ENCODE data around the gene HSPA4.

HSPA4 gene

DNA sequence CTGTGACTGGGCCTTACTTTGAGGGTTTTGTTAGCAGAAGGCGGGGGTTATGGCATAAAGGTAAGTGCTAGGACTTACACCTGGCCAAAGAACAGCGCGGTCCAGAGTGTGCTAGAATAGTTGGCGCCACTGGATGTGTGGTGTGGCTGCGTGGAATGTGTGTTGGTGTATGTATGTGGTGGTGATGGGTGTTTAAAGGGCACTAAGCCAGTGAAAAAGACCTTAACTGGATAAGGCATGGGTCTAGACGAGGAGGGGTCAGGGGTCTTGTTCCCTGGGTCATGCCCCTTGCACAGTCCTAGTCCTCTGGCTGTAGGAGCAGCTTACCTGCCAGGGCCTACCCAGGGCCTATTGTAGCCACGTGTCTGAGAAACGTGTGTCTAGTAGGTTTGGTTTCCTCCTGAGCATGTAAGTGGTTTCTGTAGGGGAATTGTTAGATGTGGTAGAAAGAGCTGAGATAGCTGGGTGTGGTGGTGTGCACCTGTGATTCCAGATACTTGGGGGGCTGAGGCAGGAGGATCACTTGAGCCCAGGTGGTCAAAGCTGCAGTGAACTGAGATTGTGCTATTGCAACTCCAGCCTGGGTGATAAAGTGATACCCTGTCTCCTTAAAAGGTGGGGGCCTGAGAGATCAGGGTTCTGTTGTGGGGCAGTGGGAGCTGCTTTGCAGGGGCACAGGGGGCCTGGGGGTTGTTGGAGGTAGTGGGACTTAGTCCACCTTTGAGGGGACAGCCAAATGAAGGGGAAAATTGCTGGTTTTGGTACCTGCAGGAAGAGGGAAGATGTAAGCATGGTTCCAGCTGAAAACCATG is 55.2 kb downstream of the HSPA4 start:
- no peak for DNase-seq

DNA sequence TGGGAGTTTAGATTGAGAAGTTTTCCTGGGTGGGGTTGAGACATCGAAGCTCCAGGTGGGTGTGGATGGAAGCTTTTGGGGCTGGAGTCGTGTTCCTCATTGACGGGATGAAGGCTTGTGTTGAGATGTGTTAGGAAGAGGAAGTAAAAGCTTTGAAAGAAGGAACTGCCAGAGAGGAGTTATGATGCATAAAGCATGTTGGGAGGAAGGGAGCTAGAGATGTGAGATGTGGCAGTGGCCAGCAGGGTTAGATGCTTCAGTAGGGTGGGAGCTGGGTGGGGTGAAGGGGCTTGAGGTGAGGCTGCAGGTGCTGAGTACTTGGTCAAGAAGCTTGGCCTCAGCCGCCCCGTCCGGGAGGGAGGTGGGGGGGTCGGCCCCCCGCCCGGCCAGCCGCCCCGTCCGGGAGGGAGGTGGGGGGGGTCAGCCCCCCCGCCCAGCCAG is 56.7 kb downstream of the HSPA4 start:
- peak; percentile 64 to 76 (median 73) for DNase-seq

DNA sequence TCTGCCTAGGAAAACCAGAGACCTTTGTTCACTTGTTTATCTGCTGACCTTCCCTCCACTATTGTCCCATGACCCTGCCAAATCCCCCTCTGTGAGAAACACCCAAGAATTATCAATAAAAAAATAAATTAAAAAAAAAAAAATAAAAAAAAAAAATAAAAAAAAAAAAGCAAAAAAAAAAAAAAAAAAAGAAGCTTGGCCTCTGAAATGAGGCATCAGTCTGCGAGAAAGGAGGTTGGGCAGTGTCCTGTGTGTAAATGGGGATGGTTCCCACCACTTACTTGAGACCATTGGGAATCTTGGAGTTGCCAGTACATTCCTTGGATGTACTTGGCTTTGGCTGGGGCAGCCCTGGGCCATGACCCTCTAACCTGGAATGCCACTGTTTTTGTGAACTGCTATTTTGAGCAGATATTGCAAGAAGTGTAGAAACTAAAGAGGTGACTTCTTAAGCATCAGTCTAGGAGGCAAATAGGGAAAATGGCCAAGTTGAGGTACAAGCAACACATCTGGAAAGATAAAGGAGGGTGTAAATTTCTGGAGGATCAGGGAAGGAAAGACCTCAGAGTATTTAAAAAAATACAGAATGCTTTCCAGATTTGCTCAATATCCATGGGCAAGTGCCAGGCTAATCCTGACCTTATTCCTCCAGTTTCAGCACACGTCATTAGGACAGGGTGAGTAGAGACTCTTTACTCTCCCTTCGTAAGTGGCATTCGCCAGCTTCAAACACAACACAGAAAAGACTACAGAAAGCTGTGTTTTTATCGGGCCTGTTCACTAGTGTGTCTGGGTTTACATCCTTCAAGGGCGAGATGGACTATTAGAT is 58.1 kb downstream of the HSPA4 start:
- no peak for DNase-seq

DNA sequence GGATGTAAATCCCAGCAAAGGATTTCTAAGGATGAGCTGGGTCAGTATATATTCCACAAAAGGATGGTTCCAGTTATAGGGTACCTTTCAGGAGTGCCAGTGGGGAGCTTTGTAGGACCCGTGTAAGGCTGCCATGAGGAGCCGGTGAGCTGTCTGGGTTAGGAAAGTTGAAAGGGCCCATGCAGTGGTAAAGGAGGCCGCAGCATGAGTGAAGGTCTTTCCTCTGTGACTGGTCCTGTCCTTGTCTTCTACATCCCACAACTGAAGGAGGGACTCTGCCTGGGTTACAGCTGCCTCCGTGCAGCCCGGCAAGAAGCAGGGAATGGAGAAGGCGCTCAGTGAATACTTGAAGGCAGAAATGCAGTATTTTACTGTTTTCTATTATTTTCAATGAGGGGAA is 58.9 kb downstream of the HSPA4 start:
- no peak for DNase-seq

DNA sequence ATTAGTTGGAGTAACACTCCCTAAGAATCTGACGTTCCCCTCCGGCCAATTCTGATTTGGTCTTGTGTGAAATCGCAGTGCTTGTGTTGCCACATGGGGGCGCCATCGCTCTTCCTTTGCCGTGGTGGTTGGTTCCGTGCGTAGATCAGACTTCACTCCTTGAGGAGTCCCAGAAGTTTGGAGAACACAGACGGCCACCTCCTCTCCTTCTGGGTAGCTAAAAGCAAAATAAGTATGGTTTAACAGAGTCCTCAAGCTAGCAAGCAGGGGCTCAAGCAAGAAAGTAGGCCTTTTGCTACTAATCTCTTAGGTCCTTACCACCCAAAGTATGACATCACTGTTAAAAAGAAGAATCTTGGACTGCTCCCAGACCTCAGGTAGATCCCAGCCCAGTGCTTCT is 59.5 kb downstream of the HSPA4 start:
- peak; percentile 85 to 91 (median 90) for DNase-seq

DNA sequence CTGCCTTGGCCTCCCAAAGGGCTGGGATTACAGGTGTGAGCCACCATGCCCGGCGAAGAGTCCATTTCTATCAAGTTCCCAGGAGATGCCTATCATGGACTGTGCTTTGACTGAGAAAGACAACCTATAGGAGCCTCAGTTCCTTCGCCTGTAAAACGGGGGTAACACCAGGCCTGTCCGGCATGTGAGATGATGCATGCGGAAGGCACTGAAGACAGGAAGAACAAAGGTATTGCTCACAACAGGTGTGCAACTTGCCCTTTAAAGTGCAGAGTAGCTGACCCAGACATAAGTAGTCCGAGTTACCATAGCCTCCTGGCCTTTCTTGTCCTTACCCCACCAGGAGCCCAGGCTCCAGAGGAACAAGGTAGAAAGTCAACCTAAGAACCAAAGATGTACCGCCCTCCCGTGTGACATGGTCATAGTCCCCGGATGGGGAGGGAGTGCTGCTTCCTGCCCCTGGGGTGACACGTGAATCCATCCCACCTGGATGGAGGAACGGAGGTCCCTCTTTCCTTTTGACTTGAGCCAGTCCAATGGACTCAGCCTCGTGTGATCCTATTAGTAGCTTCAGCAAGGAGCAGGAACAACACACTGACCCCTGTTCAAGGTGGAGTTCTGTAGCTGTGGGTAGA is 60.3 kb downstream of the HSPA4 start:
- DNase-seq: no peak

DNA sequence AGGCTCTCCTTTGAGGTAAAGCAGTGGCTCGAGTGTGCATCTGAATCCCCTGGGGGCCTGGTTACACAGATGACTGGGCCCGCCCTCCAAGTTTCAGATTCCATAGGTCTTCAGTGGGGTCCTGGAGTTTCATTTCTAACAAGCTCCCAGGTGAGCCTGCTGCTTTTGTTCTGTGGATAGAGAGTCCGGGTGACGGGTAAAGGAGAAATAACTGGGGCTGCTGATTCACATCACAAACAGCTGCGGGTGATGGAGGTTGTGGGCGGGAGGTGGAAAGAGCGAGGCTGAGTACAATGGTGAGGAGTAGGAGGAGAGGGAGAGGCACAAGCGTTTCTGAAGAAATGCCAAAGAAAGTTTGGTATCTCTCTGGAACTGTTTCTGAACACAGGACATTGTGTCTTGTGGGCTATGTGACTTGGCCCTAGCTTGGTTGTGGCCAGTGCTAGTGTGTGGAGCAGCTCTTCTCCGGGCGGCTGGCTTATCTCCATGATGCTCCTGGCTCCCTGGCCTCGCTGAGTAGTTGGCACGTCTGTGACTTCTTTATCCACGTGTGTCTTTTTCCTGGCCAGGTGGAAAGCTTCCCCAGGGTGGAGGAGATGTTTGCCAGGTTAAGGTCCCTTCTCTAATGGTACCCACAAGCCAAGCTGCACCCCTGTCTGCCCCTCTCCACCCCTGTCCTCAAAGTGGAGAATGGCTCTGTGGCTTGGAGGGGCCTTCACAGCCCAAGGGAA is 61.7 kb downstream of the HSPA4 start:
- DNase-seq: no peak

DNA sequence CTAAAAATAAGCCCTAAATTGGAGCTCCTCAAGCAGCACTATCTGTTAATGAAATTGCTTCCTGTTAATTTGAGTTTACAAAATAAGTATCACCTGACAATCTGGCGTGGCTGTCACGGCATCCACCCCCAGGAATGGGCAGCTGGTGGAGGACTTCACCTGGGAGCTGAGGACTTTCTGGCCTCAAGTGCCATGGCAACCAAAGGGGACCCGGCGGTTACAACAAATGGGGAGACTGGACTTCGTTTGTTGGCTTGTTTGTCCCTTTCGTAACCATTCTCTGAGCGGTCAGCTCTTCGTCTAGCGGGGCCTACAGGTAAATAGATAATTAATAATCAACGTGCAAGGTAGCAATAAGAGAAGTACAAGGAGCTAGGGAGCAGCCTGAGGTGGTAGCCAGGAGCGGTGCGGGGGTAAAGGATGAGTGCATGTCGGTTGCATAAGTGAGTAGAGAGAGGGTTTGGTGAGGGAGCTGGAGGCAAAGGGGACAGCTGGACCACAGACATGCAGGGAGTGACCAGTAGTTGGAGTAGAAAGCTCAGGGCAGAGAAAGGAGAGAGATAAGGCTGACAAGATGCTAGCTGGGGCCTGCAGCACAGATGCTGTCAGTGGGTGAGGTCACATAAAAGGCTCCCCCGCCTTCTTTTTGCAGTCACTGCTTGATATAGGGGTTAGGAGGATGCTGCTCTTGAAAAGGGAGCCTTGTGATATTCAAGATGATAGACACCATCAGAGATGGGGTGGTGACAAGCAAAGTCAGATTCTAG is 62.5 kb downstream of the HSPA4 start:
- DNase-seq: no peak

DNA sequence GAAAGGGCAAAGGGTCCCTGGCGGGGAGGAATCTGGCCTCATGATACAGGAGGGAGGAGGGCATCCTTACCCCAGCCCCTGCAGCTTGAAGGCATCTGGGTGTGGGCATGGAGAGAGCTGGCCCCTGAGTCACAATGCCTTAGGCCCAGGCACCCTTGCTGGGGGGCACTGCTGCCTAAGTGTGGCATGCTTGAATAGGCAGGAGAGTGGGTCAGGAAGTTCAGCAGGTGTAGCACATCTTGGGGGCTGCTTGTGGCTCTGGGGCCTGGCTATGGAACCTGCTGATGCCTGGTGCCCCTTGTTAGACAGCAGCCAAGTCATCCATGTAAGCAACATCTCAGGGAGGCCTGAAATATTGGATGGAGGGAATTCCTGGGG is 63.1 kb downstream of the HSPA4 start:
- no peak for DNase-seq

DNA sequence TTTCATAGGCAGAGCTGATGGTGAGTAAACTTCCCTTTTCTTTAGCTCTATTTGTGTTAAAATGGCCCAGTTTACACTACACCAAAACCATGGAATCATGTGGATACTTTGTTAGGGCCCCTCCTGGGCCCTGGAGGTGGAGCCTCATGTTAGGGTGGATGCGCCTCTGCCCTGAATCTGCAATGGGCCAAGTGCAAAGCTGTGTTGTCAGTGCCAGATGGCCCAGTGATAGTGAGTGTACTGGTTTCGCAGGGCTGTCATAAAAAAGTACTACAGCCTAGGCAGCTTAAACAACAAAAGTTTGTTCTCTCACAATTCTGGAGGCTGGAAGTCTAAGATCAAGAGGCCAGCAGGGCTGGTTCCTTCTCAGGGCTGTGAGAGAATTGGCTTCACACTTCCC is 64.8 kb downstream of the HSPA4 start:
- DNase-seq: no peak

DNA sequence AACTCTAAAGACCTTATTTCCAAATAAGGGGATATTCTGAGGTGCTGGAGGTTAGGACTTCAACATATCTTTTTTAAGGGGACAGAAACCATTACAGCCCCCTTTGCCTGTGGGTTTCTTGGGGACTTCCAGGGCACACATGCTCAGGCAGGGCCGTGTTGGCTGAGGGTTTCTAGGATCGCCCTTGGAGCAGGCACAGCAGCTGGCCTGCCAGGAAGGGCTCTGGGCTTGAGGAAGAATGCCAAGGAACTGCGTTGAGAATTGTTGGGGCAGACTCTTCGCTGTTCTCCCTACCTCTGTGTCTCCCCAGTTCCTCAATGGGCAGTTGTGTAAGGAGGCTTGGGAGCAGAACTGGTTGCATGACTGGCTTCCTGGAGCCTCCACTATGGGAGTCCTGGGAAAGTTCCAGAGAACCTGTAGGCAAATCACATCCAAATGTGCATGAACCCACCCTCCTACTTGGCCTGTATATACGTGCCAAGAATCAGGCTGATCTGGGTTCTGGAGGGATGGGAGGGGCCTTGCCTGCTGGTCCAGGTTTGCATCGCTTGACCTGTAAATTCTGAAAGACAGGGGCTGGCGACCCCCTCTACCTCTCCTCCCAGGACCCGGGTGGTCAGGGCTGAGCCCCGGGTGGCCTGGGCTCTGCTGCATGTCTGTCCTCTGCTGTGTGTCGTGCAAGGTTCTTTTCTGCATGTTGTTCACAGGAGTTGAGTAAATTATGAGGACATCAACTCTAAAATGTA is 65.5 kb downstream of the HSPA4 start:
- no peak for DNase-seq

DNA sequence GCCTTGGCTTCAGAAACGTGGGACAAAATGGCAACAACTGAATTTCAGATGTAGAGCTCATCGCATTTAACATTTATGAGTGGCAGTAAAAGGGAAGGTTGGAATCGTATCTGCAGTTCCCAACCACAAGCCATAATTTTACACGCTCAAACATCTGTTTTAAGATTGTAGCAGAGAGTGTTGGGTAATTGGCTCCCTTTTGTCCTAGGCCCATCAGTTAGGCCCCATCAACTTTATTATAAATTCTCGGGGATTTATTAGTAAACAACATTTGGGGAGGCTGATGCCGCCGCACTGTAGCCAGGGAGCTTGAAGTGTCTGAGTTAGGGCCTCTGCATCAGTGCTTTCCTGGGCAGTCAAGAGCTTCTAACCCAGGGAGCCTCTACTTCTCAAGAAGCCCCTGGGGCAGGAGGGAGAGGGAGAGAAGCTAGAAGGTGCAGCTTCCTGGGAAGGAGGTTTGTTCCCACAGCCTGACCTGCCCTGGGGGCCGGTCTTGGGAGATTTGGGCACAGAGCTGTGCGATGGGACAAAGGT is 66.2 kb downstream of the HSPA4 start:
- DNase-seq: no peak

DNA sequence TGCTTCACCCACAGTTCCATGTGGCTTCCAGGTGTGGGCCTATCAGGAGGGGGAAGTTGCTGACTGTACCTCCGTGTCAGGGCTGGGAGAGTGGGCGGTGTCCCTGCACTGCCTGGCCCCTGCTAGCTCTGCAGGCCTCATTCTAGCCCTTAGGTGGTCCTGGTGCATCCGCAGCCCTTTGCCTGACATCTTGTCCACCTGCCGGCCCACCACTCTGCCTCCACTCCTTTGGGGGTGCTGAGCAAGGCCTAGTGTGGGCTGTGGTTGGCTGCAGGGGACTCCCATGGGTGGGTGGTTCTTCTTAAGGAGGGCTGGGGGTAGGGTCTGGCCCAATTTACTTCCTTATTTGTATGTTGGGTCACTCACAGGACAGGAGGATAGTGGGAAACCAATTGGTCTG is 66.9 kb downstream of the HSPA4 start:
- DNase-seq: no peak

DNA sequence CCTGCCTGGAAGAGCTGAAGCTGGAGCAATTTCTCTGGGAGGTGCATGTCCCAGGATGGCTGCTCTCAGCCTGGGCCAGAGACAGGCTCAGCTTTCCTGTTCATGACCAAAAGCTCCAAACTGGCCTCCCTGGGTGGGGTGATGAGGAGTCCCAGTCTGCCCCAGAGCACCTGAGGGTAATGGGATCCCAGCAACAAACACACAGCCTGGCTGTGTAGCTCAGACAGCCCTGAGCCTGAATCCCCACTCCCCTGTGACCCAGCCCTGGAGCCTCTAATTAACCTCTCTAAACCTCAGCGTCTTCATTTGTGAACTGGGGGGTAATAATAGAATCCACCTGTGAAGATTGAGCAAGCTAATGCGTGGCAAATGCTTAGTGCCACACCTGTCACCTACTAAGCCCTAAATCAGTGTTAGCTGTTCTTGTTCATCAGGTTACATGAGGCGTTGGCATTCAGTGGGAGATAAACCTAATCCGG is 67.5 kb downstream of the HSPA4 start:
- no peak for DNase-seq

DNA sequence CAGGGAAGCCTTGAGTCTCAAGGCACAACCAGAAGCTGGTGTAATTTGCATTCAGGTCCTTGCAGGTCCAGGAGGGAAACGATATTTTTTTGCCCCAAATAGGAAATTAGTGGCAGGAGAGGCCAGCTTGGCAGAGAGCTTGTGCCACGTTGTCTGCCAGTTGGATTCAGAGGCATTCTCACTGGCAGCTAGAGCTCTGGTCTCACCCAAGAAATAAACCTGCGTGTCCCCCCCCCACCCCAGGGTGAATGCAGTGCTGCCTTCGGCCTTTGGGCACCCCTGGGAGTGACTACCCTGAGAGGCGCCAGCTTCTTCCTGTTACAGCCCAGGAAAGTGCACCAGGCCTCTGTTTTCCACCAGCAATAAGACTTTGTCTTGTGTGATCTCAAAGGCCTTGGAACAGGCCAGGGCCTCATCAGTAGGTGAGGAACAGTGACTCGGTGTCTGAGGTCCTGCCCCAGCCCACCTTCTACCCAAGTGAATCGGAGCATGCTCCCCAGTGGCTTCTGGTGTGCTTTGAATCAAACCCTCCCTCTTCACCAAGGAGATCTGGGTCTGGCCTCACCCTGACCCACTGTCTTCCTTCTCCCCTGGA is 68.4 kb downstream of the HSPA4 start:
- DNase-seq: no peak

DNA sequence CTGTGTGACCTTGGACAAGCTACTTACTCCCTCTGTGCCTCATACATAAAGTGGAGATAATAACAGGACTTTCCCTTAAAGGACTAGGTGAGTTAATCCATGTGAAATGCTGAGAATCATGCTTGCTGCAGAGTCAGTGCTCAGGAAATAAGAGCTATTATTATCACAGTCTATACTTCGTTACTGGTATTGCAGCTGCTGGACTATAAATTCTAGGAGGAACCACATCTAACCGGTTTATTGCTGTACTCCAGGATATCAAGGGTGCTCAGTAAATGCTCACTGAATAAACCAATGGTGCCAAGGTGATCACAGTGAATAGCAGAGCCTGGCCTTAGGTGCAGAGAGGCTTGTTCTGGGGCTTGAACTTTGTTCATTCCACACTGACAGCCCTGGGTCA is 69.3 kb downstream of the HSPA4 start:
- no peak for DNase-seq

DNA sequence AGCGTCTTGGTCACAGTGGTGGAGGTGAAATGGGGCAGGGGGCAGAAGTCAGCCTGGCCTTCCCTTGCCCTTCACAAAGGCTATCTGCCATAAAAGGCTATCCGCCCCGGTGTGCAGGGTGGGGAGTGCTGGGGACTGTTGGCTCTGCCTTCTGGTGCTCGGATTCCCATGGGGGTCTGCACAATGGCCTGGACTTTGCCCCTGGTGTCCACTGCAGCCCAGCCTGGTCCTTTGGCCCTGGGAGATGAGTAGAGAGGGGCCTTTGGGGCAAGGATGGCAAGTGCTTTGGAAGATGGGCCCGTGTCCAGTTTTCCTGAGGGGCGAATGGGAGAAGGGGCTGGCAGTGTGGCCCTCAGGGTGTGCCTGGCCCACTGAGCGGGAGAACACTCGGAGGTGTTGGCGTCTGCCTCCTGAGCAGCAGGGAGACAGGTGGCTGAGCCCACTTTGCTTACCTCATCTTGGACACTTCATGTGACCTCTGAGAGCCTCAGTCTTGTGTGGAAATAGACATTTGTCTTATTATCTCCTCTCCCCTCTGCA is 69.9 kb downstream of the HSPA4 start:
- DNase-seq: no peak

DNA sequence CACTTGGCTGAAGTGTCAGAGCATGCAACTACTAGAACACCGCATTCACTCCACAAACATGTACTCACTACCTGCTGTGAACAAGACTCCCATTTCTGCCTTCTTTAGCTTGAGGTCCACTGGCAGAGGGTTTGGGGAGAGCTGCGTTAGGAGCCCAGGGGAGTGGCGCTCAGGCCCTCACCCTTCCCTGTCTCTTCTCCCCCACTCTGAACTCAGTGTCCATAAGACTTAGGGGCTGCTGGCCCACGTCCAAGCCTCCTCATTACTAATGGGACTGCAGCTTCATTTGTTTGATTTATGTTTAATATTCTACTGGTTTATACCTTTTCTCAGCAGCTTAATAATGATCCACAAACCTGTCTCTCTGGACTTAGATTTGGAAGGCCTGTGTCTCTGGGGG is 70.9 kb downstream of the HSPA4 start:
- no peak for DNase-seq

DNA sequence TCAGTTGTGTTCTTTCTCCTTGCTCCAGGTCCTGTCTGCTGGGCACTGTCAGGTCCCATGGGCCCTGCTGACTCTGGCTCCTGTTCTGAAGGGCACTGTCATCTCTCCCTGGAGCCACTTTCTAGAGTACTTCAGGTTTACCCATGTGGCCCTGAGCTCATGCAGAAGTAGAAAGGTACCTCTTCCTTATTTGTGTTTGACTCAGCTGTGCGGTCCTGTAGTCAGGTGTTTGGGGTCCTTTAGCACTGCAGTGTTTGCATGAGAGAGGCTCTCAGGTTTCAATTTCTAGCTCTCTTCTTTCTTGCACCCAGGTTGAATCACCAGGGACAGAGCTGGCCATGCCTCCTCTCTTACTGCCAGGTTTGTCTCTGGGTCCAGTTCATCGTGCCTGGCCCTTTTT is 71.5 kb downstream of the HSPA4 start:
- no peak for DNase-seq

DNA sequence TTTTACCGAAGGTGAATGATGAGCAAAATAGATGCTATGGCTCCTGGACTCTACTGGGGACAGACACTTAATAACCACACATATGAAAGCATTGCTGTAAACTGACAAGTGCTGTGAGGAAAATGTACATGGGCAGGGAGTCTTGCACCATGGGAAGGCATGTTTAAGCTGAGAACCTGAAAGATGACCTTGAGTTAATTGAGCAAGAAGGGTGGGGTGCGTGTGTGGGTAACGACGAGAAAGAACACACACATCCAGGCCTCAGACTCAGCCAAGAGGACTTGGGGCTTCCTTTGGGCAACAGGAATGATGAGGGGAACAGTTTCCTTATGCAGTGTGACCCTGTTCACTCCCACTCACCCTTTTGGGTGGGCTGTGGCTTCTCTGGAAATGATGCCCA is 73.1 kb downstream of the HSPA4 start:
- no peak for DNase-seq

Data from suppressor macrophage treated with lipopolysaccharide for 1 hour (primary cell).